ENCODE results near the gene TVP23B.
"Not testable (repeated sequence)": the region's sequence is repeated elsewhere in the genome, so short reads cannot be mapped to it uniquely, and the experiment has no call there.

TVP23B gene

DNA sequence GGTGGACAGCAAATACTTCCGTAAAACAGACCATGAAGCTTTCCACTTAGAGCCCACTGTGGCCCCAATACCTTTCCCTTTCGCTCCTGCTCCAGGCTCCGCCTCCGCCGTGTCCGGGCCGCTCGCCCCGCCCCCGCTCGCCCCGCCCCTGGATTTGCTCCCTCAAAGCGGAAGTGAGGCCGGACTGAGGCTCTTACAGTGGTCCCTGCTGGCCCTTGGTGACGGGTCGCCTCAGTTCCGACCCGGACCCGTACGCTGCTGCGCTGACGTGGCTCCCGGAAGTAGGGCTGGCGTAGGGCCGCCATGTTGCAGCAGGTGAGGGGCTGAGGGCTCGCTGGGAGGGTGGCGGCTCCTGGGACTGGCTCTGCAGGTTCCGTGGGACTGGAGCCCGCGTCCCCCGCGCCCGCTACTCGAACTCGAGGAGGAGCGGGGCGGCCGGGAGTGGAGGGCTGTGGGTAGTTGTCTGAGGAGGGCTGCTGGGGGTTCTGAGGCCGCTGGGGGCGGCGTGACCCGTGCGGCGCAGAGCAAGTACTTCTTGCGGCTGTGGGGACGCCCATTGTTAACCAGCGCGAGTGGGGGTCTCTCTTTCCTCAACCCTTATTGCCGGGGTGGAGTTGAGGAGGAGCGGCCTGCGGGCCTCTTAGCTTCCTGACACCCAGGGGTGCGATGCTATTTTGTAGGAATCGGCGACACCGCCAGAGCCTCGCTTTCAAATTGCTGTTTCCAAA, at the start of gene TVP23B:
Gene TVP23B (plus strand): TSS at position 193 of the 728 bp plus-strand sequence. CDS start 111 bp downstream, at position 304.
- peak; percentile 39 for DNase-seq (ENCODE audit: low spot score)

DNA sequence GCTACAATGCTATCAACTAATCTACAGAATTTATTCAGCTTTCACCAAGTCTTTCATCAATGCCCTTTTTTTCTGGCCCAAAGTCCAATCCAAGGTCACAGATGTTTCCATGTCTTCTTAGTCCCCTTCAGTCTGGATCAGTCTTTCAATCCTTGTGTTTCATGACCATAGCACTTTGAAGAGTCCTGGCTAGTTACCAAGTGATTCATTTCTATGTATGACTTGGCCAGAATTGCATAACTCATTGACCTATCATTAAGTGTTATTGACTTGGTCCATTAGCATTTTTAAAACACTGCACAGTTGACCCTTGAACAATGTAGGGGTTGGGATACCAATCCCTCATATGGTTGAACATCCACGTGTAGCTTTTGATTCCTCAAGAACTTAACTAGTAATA, 48.5 kb upstream of the TVP23B start:
- DNase-seq (ENCODE audit: low spot score) = not testable (repeated sequence)

DNA sequence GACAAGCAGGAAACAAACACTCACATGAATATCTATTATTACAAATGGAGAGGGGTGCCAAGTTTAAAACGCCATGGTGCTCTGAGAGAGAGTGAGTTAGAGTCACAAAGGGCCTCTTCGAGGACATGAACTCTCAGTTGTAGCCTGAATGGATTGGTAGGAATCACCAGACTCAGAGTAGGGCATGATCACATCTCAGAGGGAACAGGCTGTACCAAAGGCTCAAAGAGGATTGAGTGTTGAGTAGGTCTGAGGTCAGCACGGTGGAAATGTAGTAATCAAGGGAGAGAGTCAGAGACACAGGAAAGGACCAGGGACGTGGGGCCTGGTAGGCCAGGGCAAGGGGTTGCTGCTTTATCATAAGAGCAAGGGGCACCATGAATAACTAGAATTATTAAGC, 47.6 kb upstream of the TVP23B start:
- DNase-seq (ENCODE audit: low spot score) = not testable (repeated sequence)

DNA sequence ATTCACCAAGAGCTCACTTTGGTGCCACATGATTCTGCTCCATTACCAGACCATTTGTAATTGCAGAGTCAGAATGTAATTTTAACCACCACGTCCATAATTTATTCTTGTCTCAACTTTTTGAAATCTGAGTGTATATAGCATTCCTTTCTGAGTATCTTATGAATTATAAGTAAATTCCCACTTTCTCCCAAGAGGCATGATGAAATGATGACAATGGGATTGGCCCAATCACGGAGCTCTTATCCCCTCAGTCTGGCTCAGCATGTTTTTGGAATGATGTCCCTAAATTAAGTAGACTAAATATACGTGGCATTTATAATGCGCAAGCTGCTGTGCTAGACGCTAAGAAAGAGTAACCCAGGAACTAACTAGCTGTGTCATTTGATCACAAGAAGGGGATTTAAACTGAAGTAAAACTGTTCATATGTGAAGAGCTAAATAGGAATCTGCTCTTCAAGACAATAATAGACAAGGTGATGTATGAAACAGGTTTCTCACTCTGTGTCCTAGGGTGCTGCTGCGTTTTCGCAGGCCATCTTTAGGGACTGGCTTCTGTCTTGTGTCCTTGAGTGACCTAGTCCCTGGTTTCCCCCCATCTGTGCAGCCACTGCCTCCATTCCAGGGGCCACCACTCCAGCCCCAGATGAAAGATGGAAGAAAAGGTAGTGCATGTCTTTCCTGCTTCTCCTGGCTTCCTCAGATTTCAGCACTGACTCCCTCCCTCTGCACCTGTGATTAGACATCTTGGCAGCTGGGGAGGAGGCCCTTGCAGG, 41.2 kb upstream of the TVP23B start:
- not testable (repeated sequence) for DNase-seq (ENCODE audit: low spot score)

DNA sequence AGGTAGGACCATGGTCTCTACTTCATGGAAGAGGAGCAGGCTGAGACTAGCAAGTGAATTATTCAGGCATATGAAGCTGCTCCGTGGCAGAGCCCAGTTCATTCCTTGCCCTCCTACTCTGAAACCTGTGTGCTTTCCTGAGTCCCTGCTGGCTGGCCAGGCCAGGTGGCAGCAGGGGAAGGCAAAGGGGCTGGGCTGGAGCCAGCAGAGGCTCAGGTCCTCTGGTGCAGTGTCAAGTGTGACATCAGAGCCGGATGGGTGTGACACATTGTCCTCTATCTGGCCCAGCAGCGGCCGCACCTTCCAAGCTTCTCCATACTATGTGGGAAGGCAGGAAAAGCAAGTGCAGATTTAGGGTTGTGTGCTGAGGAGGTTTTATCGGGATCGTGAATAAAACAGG, 39.8 kb upstream of the TVP23B start:
- DNase-seq (ENCODE audit: low spot score) = not testable (repeated sequence)

DNA sequence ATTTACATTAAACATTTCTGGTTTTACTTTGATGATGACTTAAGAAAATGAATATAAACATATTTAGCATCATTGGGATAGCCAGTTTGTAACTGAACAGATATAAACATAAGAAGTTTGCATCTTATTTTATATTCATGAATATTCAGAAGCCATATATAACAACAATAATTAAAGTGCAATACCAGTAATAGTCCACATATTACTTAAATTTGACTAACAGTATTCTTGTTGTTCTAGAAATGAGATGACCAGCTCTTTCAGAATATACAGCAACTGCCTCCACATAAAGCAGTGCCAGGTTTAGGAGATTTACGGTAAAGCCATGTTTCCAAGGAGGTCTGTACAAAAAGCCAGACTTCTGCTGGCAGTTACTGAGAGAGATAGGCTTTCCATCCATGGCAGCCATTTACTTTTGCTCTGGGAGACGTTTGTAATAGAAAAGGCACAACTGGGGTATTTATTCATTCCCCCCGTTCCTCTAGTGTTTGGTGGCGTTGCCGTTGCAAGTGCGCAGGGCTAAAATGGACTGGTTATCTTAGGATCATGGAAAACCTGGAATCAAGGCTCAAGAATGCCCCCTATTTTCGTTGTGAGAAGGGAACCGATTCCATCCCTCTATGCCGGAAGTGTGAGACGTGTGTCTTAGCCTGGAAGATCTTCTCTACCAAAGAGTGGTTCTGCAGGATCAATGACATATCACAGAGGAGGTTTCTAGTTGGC, 37.1 kb upstream of the TVP23B start, which contains the start of gene FBXW10:
Gene FBXW10 (plus strand): TSS at position 356 of the 723 bp plus-strand sequence. CDS start 191 bp downstream, at position 547.
- not testable (repeated sequence) for DNase-seq (ENCODE audit: low spot score)

DNA sequence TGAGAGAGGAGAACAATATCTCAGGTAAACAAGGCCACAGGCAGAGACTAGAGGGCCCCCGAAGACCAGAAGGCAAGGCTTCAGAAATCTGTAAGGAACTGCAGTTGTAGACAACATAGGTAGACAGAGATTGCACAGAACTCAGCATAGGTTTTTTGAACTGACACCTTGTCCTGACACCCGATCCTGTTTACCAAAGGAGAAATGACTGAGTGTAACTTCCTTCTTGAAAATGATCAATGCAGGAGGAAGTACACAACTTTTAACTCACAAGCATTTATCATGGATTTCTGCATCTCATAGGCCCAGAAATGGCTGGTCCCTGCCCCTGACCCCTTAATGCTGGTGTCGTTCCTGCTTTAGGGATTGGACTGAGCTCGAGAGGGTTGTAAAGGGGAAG, 36.3 kb upstream of the TVP23B start:
- DNase-seq (ENCODE audit: low spot score) = not testable (repeated sequence)

DNA sequence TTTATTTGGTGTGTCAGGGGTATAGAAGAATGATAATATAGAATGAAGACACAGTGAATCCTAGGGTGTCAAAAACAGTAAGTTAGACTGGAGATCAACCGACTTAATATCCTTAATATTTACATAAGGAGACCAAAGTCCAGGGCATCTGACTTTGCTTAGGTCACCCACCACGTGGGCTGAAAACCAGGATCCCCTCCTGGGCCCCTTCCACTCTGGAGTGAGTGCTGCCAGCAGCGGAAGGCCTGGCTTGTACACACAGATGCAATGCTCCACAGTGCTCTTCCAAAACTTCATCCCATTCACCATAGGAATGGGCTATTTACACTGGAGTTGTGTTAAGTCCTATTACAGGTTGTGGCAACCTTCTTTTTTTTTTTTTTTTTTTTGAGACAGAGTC, 34.4 kb upstream of the TVP23B start:
- DNase-seq (ENCODE audit: low spot score) = not testable (repeated sequence)

DNA sequence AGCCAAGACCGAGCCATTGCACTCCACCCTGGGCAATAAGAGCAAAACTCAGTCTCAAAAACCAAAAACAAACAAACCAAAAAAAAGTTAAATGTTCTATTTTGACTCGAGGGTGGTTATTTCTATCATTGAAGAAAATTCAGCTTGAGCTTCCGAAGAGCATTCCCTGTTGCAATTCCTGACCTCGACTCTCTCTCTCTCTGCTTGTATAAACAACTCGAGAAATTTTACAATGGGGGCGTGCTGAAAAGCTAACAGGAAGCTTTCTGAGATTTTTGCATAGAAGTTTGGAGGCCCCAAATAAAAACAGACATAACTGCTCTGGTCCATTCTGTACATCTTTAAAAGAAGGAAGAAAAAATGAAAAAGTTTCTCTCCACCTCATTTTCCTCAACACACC, 33.5 kb upstream of the TVP23B start:
- not testable (repeated sequence) for DNase-seq (ENCODE audit: low spot score)

DNA sequence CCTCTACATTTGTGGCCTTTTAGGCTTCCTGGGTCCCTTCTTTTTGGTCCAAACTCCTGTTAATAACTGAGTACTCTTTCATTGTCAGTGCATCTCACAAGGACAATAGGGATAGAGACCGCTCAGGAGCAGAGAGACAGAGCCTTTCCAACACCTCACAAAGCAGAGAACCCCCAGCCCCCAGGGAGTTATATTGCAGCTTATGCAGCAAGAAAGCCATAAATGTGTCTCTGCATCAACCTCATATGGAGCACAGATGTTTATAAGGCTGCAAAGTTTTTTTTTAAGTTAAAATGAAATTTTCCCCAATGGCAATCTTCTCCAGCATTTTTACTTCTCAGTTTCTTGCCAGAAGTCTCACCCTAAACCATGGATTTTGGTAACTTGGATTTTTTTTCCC, 30.7 kb upstream of the TVP23B start:
- not testable (repeated sequence) for DNase-seq (ENCODE audit: low spot score)

DNA sequence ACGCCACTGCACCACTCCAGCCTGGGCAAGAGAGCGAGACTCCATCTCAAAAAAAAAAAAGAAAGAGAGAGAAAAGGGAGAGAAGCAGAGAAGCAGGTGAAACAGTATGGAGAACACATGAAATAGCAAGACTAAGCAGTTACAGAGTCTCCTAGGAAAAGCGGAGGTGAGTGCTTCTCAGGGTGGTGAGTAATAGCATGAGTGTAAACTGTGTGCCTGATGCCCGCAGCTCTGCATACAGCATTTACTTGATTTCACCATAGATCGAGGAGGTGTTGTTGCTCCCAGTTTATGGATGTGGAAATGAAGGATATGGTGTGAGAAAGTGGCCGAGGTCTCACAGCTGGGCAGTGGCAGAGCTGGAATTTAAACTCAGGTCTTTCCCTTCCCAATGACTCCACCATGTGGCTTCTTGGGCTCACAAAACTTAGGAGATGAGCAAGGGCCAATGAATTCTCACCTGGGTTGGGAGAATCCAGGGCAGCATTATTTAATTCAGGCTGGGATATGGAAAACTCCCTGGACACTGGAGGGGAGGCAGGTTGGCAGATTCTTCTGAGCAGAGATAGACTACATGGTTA, 27.1 kb upstream of the TVP23B start:
- not testable (repeated sequence) for DNase-seq (ENCODE audit: low spot score)

DNA sequence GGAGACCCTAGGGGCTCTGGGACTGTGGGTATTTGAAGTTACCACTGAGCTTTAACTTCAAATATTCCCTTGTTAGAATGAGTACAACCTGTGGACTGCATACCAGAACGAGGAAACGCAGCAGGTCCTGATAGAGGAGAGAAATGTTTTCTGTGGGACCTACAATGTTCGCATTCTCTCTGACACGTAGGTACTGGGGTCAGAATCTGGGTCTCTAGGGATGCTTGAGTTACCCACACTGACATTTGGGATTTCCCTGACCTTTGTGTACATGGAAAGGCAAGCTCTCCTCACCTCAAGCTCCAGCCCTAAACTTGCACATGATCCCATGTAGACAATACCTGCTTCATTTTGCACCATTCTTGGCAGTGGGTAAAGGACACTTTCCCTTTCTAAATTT, 25.0 kb upstream of the TVP23B start:
- DNase-seq (ENCODE audit: low spot score) = not testable (repeated sequence)

DNA sequence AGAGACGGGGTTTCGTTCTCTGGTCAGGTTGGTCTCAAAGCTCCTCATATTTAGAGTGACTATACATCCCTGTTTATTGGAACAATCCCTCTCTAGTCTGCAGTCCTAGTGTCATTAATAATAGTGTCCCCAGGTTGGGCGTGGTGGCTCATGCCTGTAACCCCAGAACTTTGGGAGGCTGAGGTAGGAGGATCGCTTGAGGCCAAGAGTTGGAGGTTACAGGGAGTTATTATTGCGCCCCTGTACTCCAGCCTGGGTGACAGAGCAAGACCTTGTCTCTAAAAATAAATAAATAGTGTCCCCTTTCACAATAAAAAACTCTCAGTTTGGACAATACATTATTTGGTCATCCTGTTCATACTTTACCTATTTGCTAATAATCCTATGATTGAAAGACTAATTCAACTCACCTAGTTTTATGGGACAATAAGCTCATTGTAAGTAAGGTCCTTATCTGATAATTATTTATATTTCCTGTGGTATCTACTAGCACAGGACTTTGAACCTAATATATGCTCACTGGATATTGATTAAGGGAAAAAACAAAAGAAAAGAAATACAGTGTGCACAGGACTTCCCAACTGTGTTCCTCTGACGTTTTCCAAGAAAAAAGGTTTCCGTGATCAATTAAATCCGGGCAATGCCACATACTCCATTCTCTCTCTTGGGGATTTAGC, 23.5 kb upstream of the TVP23B start:
- not testable (repeated sequence) for DNase-seq (ENCODE audit: low spot score)

DNA sequence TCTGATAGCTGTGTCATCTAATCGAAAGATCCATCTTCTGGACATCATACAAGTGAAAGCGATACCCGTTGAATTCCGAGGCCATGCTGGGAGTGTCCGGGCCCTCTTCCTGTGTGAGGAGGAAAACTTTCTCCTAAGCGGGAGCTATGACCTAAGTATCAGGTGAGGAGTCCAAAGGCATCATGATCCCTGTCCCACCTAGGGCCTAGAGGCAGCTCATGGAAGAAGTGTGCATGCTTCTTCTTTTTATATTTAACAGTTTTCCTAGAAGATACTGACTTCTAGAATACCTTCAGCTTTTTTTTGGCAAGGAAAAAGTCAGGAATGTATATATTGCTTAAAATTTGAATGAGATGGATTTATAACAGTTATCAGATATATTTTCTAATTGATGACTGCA, 22.6 kb upstream of the TVP23B start:
- DNase-seq (ENCODE audit: low spot score) = not testable (repeated sequence)

DNA sequence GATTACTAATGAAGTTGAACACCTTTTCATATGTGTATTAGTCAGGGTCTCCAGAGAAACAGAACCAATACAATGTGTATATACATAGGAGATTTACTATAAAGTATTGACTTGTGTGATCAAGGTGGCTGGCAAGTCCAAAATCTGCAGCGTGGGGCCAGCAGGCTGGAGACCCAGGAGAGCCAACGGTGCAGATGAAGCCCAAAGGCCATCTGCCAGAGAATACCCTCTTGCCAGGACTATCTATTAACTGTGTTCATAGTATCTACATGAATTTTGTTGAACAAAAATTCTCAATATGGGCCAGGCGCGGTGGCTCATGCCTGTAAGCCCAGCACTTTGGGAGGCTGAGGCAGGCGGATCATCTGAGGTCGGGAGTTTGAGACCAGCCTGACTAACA, 20.8 kb upstream of the TVP23B start:
- not testable (repeated sequence) for DNase-seq (ENCODE audit: low spot score)

DNA sequence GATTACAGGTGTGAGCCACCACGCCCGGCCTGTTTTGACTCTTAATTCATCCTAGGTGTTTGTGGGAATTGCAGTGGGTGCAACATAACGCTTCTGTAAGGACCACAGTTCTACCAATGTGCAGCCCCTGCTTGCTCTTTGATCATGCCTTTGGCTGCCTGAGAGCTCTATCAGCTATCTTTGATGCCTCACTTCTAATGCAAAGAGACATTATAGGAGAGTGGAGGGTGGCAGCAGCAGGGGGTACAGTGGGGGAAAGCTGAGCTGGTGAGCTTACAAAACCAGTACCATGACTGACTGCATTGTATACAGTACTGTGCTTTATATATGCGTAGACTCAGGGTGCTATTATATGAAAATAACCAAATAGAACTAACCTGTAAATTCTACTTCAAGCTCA, 10.4 kb upstream of the TVP23B start:
- DNase-seq (ENCODE audit: low spot score) = not testable (repeated sequence)

DNA sequence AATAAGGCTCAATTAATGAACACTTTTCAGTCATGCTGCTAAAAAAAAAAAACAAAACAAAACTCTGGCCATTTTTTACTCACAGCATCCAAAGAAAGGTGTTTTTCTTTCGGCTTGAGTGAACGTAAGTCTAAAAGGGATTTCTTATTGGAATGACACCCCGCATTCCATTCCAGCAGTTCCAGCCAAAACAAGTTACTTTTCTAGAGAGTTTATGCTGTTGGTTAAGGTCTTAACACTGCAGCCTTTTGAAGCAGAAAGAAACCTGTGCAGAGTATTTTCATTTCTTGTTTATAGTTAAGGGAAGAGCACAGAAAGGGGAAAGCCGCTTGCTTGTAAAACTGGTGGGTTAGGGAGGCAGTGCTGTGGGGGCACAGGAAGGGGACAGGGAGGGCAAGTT, 9.9 kb upstream of the TVP23B start:
- not testable (repeated sequence) for DNase-seq (ENCODE audit: low spot score)

DNA sequence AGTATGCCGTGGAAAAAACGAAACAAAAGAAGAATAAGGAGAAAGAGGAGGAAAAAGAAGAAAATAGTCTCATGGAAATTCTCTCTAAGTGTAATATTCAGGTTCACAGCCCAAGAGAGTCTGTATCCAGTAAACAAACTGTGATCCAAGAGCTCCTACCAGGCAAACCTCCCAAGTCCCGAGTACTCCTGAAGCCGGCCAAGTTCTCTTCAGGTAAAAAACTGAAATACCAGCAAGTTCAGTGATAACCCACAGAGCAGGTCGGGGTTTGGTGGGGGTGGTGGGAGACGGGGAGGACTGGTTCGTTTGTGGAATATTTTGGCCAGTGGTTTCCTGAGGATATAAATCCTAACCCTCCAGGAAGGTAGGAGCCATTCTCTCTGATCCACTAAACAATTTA, 8.5 kb upstream of the TVP23B start:
- no peak for DNase-seq (ENCODE audit: low spot score)

DNA sequence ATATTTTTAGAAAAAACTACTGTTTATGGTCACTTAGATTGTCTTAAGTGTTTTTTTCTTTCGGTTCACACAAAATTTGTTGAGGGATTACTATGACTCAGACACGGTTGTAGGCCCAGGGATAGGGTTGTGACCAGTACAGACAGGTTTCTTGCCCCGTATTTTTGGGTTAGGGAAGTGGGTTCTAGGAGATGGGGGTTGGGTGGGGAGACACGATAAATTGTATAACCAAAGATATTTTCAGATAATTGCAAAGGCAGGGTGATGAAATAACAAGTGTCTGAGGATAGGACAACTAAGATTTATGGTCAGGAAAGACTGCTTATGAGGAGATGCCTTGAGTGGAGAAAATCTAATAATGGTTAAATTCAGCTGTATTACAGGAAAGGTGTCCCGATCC, 822 bp downstream of the TVP23B start:
- not testable (repeated sequence) for DNase-seq (ENCODE audit: low spot score)

DNA sequence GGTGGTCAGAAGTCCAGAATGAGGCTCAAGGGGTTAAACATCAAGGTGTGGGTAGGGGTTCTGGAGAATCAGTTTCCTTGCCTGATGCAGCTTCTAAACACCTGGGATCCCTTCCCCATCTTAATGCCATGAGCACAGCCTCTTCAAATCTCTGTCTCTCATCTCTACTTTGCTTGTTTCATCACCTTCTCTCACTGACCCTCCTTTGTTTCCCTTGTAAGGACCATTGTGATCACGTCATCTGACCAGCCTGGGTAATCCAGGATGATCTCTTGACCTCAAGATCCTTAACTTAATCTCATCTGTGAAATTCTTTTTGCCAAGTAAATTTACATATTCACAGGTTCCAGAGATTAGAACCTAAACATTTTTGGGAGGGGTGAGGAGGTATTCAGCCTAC, 5.0 kb downstream of the TVP23B start:
- not testable (repeated sequence) for DNase-seq (ENCODE audit: low spot score)

DNA sequence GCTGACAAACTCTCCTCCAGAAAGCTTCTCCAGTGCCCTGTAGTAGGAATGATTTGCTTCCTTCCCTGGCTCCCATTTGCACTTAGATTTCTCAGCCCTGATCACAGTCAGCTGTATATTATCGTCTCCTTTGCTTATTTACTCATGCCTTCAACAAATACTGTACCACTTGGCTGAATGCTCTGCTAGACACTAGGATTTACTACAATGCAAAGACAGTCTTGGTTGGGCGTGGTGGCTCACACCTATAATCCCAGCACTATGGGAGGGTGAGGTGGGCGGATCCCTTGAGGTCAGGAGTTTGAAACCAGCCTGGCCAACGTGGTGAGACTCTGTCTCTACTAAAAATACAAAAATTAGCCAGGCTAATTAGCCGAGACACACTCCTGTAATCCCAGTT, 5.9 kb downstream of the TVP23B start:
- not testable (repeated sequence) for DNase-seq (ENCODE audit: low spot score)

All from COLO829 (cell line).